Effector memory CD4-positive, alpha-beta T cell (primary cell): ENCODE measurements around the gene SCNN1B.
"Not testable (repeated sequence)": the region's sequence is repeated elsewhere in the genome, so short reads cannot be mapped to it uniquely, and the experiment has no call there.

Experiments
- DNase-seq, 3 donors: peaks; one replicate each; pipeline ENCODE4 v3.0.0-alpha.2; 2020
- H3K27ac ChIP-seq: 2 replicates; pipeline ENCODE4 v1.7.0; 2013; ENCODE audit warnings: mild to moderate bottlenecking, low read length, moderate library complexity; ENCODE audit not compliant: insufficient read depth, poor library complexity, severe bottlenecking
- H3K27me3 ChIP-seq: replicated peaks from 2 replicates; pipeline ENCODE4 v1.7.0; 2013; ENCODE audit warnings: mild to moderate bottlenecking, low read length; ENCODE audit not compliant: insufficient read depth, control insufficient read depth, poor library complexity, severe bottlenecking
- H3K36me3 ChIP-seq: 2 replicates; pipeline ENCODE4 v1.7.0; 2013; ENCODE audit warnings: mild to moderate bottlenecking, low read length, moderate library complexity; ENCODE audit not compliant: control insufficient read depth, insufficient read depth
- H3K4me1 ChIP-seq: 2 replicates; pipeline ENCODE4 v1.7.0; 2013; ENCODE audit warnings: low read length, mild to moderate bottlenecking; ENCODE audit not compliant: control insufficient read depth, insufficient read depth, poor library complexity, severe bottlenecking
- H3K4me3 ChIP-seq: 2 replicates; pipeline ENCODE4 v1.7.0; 2013; ENCODE audit warnings: low read length, low read depth, mild to moderate bottlenecking; ENCODE audit not compliant: insufficient read depth, poor library complexity, severe bottlenecking
- H3K9me3 ChIP-seq: 2 replicates; pipeline ENCODE4 v1.7.0; 2013; ENCODE audit warnings: mild to moderate bottlenecking, low read length, moderate library complexity; ENCODE audit not compliant: control insufficient read depth

SCNN1B gene

DNA sequence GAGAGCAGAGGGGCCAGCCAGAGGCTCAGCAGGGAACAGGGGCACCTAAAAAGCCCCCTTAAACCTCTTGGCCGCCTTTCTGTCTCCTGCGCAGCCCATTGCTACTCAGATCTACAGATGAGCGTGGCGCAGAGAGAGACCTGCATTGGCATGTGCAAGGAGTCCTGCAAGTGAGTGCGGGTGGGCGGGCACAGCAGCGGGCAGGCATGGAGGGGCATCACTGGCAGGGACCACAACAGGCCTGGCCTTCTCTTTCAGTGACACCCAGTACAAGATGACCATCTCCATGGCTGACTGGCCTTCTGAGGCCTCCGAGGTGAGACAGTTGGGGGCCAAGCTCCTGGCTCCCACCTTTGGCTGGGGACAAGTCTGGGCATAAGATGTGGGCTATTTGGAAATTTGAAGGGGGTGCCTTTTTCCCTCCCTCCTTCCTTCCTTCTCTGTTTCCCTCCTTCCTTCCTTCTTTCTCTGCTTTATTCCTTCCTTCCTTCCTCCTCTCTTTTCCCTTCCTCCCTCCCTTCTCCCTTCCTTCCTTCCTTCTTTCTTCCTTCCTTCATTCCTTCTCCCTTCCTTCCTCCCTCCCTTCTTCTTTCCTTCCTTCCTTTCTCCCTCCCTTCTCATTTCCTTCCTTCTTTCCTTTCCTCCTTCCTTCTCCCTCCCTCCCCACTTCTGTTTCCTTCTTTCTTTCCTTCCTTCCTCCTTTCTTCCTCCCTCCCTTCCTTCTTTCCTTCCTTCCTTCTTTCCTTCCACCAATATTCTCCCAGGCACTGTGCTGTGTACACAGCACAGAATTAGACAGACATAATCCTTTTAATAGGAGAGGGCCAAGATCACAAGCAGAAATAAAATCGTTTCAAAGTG, 75.2 kb downstream of the SCNN1B start:
- Histone ChIP-seq H3K27ac (no peak overlapping the region), H3K27me3 (no peaks in the 10 kb centered on the region), H3K36me3 (no peaks in the 10 kb centered on the region), H3K9me3 (no peaks in the 10 kb centered on the region), H3K4me1 (no peaks in the 10 kb centered on the region), H3K4me3 (no peak overlapping the region)
- DNase-seq = no peak

DNA sequence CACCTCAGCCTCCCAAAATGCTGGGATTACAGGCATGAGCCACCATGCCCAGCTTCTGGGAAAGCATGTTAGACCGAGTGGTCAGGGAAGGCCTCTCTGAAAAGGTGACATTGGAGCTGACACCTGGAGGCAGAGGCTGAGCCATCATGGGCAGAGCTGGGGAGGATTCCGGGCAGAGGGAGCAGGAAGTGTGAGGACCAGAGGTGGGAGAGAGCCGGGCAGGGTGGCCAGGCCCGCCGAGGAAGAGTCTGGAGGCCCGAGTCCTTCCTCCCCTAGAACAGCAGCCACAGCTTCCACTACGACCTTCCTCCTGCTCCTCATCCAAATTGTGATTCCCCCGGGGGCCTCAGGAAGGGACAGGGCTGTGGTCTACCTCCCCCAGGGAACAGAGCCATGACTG, 76.2 kb downstream of the SCNN1B start:
- no peak overlapping the region for H3K4me3 ChIP-seq
- H3K36me3 ChIP-seq = no peaks in the 10 kb centered on the region
- DNase-seq = no peak
- H3K27ac ChIP-seq = no peak overlapping the region
- no peaks in the 10 kb centered on the region for H3K4me1 ChIP-seq
- H3K27me3 ChIP-seq = no peaks in the 10 kb centered on the region
- no peaks in the 10 kb centered on the region for H3K9me3 ChIP-seq

DNA sequence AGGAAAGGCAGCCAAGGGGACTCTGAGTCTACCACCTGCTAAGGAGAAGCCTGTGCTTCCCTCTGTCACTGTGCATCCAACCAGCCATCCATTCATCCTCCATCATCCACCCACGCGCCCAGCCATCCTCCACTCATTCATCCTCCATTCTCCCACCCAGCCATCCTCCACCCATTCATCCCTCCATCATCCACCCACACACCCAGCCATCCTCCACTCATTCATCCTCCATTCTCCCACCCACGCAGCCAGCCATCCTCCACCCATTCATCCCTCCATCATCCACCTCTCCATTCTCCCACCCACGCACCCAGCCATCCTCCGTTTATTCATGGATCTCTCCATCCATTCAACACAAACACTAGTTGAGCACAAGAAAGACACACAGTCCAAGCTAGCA, 76.8 kb downstream of the SCNN1B start:
- Histone ChIP-seq H3K36me3 (no peaks in the 10 kb centered on the region), H3K4me3 (no peak overlapping the region), H3K9me3 (no peaks in the 10 kb centered on the region), H3K4me1 (no peaks in the 10 kb centered on the region), H3K27me3 (no peaks in the 10 kb centered on the region), H3K27ac (no peak overlapping the region)
- no peak for DNase-seq

DNA sequence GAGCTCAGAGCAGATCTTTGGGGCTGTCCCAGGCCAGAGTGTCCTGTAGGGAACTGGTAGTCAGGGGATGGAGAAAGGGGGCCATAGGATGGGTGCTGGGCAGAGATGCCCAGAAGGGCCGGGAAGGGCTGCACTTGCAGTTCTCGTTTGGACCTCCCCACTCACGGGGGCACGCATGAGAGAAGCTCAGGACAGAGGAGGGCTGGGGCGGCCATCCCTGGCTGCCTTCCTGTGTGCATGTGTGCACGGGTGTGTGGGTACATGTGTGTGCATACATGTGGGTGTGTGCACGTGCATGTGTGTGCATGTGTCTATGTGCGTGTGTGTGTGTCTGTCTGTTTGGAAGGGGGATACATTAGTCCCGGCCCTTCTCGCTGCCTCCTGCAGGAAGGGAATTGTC, 77.6 kb downstream of the SCNN1B start:
- no peak overlapping the region for H3K4me3 ChIP-seq
- no peak overlapping the region for H3K27ac ChIP-seq
- H3K36me3 ChIP-seq = no peaks in the 10 kb centered on the region
- H3K4me1 ChIP-seq = no peaks in the 10 kb centered on the region
- H3K27me3 ChIP-seq = no peaks in the 10 kb centered on the region
- H3K9me3 ChIP-seq = no peaks in the 10 kb centered on the region
- no peak for DNase-seq

DNA sequence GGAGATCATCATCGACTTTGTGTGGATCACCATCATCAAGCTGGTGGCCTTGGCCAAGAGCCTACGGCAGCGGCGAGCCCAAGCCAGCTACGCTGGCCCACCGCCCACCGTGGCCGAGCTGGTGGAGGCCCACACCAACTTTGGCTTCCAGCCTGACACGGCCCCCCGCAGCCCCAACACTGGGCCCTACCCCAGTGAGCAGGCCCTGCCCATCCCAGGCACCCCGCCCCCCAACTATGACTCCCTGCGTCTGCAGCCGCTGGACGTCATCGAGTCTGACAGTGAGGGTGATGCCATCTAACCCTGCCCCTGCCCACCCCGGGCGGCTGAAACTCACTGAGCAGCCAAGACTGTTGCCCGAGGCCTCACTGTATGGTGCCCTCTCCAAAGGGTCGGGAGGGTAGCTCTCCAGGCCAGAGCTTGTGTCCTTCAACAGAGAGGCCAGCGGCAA, 78.4 kb downstream of the SCNN1B start:
- no peaks in the 10 kb centered on the region for H3K36me3 ChIP-seq
- H3K27ac ChIP-seq = no peak overlapping the region
- no peak for DNase-seq
- H3K4me1 ChIP-seq = no peaks in the 10 kb centered on the region
- H3K9me3 ChIP-seq = no peaks in the 10 kb centered on the region
- H3K4me3 ChIP-seq = no peak overlapping the region
- H3K27me3 ChIP-seq = no peaks in the 10 kb centered on the region

DNA sequence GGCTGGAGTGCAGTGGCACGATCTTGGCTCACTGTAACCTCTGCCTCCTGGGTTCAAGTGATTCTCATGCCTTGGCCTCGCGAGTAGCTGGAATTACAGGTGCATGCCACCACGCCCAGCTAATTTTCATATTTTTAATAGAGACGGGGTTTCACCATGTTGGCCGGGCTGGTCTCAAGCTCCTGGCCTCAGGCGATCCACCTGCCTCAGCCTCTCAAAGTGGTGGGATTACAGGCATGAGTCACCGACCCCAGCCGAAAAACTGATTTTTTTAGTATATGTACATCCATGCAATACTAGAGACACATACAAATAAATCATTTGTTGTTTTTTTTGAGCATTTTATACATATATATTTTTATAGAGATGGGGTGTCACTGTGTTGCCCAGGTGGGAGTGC, 79.6 kb downstream of the SCNN1B start:
- not testable (repeated sequence) for H3K27me3 ChIP-seq, H3K4me3 ChIP-seq, H3K4me1 ChIP-seq, DNase-seq, H3K9me3 ChIP-seq, H3K36me3 ChIP-seq, H3K27ac ChIP-seq

DNA sequence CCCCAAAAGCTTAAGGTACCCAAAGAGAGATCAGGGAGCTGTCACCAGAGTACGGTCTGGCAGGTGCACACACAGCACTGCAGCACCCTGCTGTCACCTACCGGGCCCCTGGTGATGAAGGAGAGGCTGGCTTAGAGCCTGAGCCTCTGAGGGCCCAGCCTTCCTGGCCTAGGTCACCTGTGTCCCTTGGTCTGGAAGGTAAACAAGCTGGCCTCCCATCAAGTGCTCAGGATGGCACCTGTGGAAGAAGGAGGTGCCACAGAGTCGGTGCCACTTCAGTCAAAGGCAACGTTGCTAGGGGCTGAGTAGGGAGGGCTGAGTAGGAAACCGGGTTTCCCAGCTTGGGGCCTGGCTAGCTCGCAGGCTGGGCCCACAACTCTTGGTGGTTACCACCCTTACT, 80.2 kb downstream of the SCNN1B start:
- Histone ChIP-seq H3K4me3 (no peak overlapping the region), H3K36me3 (no peaks in the 10 kb centered on the region)
- no peak for DNase-seq

DNA sequence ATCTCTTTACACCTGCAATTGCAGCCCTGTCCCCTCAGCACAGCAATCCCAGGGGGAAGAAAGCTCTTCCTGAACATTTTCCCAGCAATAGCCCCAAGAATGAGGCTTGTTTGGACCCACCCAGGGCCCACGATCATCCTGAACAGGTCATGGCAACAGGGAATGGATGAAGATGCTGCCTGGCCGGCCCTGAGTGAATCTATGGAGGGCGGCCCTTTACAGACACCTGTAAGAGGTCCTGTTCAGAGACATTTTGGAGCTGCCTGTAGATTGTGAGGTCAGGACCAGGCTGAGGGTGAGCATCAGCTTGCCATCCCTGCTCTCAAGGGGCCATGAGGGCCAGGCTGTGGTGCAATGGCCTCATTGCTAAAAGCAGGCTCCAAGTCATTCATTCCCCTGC, 81.8 kb downstream of the SCNN1B start:
- Histone ChIP-seq H3K9me3 (no peaks in the 10 kb centered on the region), H3K4me1 (no peaks in the 10 kb centered on the region), H3K27ac (no peak overlapping the region), H3K27me3 (no peaks in the 10 kb centered on the region), H3K36me3 (no peaks in the 10 kb centered on the region), H3K4me3 (no peak overlapping the region)
- no peak for DNase-seq

More for the DNA sequence above, 80.2 kb downstream of the SCNN1B start:
- Histone ChIP-seq H3K27ac (no peak overlapping the region), H3K4me1 (no peaks in the 10 kb centered on the region), H3K9me3 (no peaks in the 10 kb centered on the region), H3K27me3 (no peaks in the 10 kb centered on the region)

DNA sequence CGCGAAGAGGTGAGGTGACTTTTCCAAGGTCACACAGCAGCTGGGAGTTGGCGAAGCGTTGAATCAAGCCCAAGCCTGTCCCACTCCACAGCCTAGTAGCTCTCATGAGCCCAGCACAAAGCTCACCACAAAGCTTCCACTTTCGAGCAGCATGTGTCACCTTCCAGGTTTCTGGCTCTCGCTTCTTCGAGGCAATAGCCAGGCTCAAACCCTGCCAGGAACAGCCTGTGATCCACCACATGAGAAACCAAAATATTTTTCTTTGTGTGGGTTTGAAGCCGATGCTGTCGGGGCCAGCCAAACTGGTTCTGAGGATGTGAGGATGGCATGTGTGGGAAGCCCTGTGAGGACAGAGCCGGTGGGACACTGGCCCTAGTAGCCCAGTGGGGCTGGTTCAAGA, 82.8 kb downstream of the SCNN1B start:
- DNase-seq = no peak
- Histone ChIP-seq H3K27me3 (no peaks in the 10 kb centered on the region), H3K4me3 (no peak overlapping the region), H3K36me3 (no peaks in the 10 kb centered on the region), H3K9me3 (no peaks in the 10 kb centered on the region), H3K4me1 (no peaks in the 10 kb centered on the region), H3K27ac (no peak overlapping the region)

DNA sequence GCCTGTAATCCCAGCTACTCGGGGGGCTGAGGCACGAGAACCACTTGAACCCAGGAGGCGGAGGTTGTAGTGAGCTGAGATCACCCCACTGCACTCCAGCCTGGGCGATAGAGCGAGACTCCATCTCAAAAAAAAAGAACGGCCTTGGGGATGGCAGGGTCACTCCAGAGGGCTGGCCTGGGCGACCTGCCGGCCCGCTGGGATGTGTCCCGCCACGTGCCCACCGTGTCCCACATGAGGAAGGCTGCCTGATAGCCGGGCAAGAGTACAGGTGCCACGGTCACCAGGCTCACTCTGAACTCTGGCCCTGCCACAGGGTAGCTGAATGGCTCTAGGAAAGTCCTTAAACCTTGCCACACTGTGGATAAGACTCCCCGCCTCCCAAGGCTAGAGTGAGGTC, 83.3 kb downstream of the SCNN1B start:
- H3K4me1 ChIP-seq = no peaks in the 10 kb centered on the region
- DNase-seq = no peak
- H3K27me3 ChIP-seq = no peaks in the 10 kb centered on the region
- H3K27ac ChIP-seq = no peak overlapping the region
- H3K9me3 ChIP-seq = no peaks in the 10 kb centered on the region
- no peaks in the 10 kb centered on the region for H3K36me3 ChIP-seq
- H3K4me3 ChIP-seq = no peak overlapping the region
